Fibroblast of skin of left quadriceps (primary cell): ENCODE results near the gene DDI1.

Experiments used
- DNase-seq, 2 experiments: peaks; one replicate each; pipeline ENCODE4 v3.0.0-alpha.2; 2013; ENCODE audit warnings: low read depth in 2 of 2

DDI1 gene

GRCh38 chr11:104078245-104078644, 41.8 kb downstream of the DDI1 start:
- DNase-seq: no peak

DNA sequence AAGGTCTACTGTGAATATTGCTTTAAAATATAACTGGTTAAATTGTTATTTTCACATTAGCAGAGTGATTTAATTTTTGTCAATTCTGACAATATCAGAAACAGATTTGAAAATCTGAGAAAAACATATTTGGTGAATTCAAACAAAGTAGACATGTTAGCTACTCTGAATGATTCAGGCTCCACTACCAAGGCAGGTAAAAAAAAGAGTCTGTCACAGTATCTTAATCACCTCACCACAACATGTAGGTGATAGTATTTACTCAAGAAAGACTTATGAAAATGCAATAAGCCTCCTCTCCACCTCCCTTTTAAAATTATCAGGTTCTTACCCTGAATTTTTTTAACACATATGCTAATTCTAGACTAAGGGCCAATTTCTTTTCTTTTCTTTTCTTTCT, 42.6 kb downstream of the DDI1 start:
- no peak for DNase-seq

DNA sequence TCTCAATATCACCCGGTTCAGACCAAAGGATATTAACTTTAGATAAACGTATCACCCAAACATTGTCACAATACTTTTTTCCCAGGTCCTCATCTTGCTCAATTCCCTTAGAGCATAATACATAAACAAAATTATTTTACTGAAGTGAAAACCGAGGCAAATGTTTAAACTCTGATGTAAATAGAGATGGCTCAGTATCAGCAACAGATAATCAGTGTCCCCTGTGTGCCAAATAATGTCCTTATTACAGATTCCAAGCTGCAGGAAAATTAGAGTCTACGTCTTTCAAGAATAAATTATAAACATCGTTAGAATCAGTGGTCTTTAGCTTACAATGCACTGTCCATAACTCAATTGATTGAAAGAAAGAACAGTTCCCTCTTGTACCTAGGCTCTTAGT, 50.2 kb downstream of the DDI1 start:
- no peak for DNase-seq
